Caco-2 (cell line): ENCODE data around the gene CFAP46. TPM values are rescaled to one million over a fixed set of nuclear protein-coding genes. Genes with fewer than 3 reads are reported as not detected.
"Not testable (repeated sequence)": the region's sequence is repeated elsewhere in the genome, so short reads cannot be mapped to it uniquely, and the experiment has no call there.

Experiments used
- BruUV-seq: library from RNA; stranded (reverse); fragments of 400-500 nt; replicated peaks from 2 replicates; lab custom pipeline; 2021; lab: Mats Ljungman, UMichigan
- CTCF ChIA-PET: fragments of 300-600 bp; sonication (Branson Sonifier 250); formaldehyde crosslinking; loops from one replicate; lab custom pipeline; 2022; ENCODE audit warnings: antibody characterized with exemption; lab: Charles Lee
- POLR2A ChIA-PET: fragments of 300-600 bp; sonication (Branson Sonifier 250); formaldehyde crosslinking; loops from one replicate; lab custom pipeline; 2022; ENCODE audit warnings: antibody characterized with exemption; lab: Charles Lee
- DNase-seq, 2 experiments: peaks; one replicate each; pipeline versions ENCODE4 v3.0.0 to v3.0.0-alpha.2; 2020 to 2022
- H3K27me3 ChIP-seq: replicated peaks from 2 replicates; pipeline ENCODE4 v1.6.0; 2011; ENCODE audit warnings: low read length; ENCODE audit not compliant: control insufficient read depth, insufficient read depth
- H3K36me3 ChIP-seq: 2 replicates; pipeline ENCODE4 v1.5.1; 2011; ENCODE audit warnings: low read length; ENCODE audit not compliant: control insufficient read depth, insufficient read depth
- H3K4me1 ChIP-seq: fragments of 250-450 bp; sonication (Bioruptor Pico); 2 replicates; pipeline ENCODE4 v1.5.1; 2020; ENCODE audit warnings: mild to moderate bottlenecking
- H3K4me3 ChIP-seq: 2 replicates; pipeline ENCODE4 v1.5.1; 2011; ENCODE audit warnings: low read depth, mild to moderate bottlenecking, control low read depth, low read length
- H3K9me3 ChIP-seq: fragments of 250-450 bp; sonication (Bioruptor Pico); 2 replicates; pipeline ENCODE4 v1.5.1; 2020; ENCODE audit warnings: mild to moderate bottlenecking, moderate library complexity
- H3K27ac Mint-ChIP-seq: one replicate; pipeline ENCODE4 v1.8.0; 2022; ENCODE audit warnings: mixed read lengths; ENCODE audit not compliant: unreplicated experiment
- H3K27me3 Mint-ChIP-seq: one replicate; pipeline ENCODE4 v1.8.0; 2022; ENCODE audit warnings: mixed read lengths; ENCODE audit not compliant: insufficient read depth, unreplicated experiment
- H3K36me3 Mint-ChIP-seq: one replicate; pipeline ENCODE4 v1.8.0; 2022; ENCODE audit warnings: mild to moderate bottlenecking, mixed read lengths; ENCODE audit not compliant: insufficient read depth, unreplicated experiment
- H3K4me1 Mint-ChIP-seq: one replicate; pipeline ENCODE4 v1.8.0; 2022; ENCODE audit warnings: low read depth, mixed read lengths; ENCODE audit not compliant: unreplicated experiment
- H3K4me3 Mint-ChIP-seq: one replicate; pipeline ENCODE4 v1.8.0; 2022; ENCODE audit warnings: mild to moderate bottlenecking, moderate library complexity, mixed read lengths; ENCODE audit not compliant: unreplicated experiment
- H3K9me3 Mint-ChIP-seq: one replicate; pipeline ENCODE4 v1.8.0; 2022; ENCODE audit warnings: mixed read lengths; ENCODE audit not compliant: unreplicated experiment
- CTCF ChIP-seq, 2 experiments: fragments of 200-600 bp in 1 of 2; IDR thresholded peaks; 1 replicate in 1 of 2; 2 replicates in 1 of 2; pipeline versions ENCODE4 v1.5.1 to v1.8.0; 2011 to 2022; ENCODE audit warnings: antibody characterized with exemption in 1 of 2, control low read depth in 1 of 2, inconsistent platforms in 1 of 2, low read depth in 1 of 2, low read length in 1 of 2, mild to moderate bottlenecking in 1 of 2, moderate library complexity in 1 of 2; ENCODE audit not compliant: insufficient read depth in 1 of 2, severe bottlenecking in 1 of 2, unreplicated experiment in 1 of 2
- intact Hi-C: fragments of 100-400 bp; cut with micrococcal nuclease; formaldehyde crosslinking; loops from one replicate; pipeline ENCODE4 v1.10.0; 2022; ENCODE audit not compliant: unreplicated experiment
- total RNA-seq: library from RNA; stranded (reverse); gene quantifications from 2 replicates; pipeline ENCODE4 v1.2.3, GENCODE V29; 2022

The CFAP46 gene
- total RNA-seq, 1 experiment from 2014 or later: not detected

DNA sequence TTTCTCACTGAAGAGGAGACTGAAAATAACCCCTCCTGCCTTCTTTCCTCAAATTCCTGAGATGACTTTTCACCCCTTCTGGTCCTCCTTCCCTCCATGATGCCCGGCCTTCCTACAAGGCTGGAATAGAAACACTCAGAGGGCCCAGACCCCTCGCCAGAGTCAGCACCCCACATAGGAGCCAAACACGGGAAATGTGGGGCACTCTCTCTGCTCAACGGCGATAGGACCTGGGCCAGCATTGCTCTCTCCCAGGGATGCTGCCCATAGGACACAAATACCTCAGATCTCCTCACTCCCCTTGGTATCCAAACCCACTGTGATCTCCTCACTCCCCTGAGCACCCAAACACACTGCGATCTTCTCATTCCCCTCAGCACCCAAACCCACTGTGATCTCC lies 7.4 kb downstream of the CFAP46 start:
- TF ChIP-seq CTCF (IDR thresholded peaks at IDR 0.05; ENCODE audit: insufficient read depth in 1 of 2, low read depth in 1 of 2, low read length in 1 of 2, severe bottlenecking in 1 of 2, unreplicated experiment in 1 of 2): no peak
- H3K27me3 Mint-ChIP-seq: no peaks in the 10 kb centered on the region
- Histone ChIP-seq H3K27me3 (no peaks in the 10 kb centered on the region), H3K36me3 (no peaks in the 10 kb centered on the region), H3K9me3 (no peaks in the 10 kb centered on the region), H3K4me3 (no peak overlapping the region), H3K4me1 (peaks cover 6% of the 10 kb centered on the region; the same call in 1 of the 2 replicates)
- peaks cover under 1% of the 10 kb centered on the region for H3K4me1 Mint-ChIP-seq
- H3K9me3 Mint-ChIP-seq: no peaks in the 10 kb centered on the region
- no TSS peak for BruUV-seq
- peaks cover 4% of the 10 kb centered on the region for H3K36me3 Mint-ChIP-seq
- DNase-seq: no peak
- H3K4me3 Mint-ChIP-seq: no peak overlapping the region
- POLR2A ChIA-PET: no interaction called here
- no peak overlapping the region for H3K27ac Mint-ChIP-seq
- CTCF ChIA-PET: no interaction called here
- intact Hi-C loops: no loop called here

DNA sequence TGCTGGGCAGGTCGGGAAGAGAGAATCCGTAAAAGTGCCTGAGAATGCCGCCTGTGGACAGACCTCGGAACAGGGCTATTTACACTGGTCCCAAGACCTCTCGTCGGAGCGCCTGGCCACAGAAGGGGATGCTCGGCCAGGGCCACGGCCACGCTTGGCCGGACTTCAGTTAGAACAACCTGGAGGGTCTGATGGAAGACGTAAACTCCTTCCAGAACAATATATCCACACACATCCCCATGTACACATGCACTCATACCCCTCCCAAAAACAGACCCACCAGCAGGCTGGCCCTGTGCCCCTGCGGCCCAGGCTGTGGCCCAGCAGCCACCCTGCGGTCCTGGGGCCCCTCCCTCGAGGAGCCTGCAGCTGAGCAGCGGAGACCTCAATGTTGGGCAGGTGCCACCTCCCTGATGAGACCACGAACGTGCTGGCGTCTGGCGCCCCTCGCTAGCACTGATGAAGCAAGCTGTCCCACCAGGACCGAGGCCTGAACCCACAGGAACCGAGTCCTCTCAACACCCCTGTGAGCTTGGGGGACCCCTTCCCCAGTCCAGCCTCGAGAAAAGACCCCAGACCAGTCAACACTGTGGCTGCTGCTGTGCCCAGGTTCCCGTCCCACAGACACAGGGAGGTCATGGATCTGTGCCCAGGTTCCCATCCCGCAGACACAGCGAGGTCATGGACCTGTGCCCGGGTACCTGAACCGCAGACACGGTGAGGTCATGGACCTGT lies 8.9 kb downstream of the CFAP46 start:
- no peak overlapping the region for H3K27ac Mint-ChIP-seq
- H3K9me3 ChIP-seq: no peaks in the 10 kb centered on the region
- peaks cover 1% of the 10 kb centered on the region for H3K27me3 Mint-ChIP-seq
- intact Hi-C loops: no loop called here
- H3K36me3 Mint-ChIP-seq: no peaks in the 10 kb centered on the region
- ChIA-PET CTCF (no interaction called here), POLR2A (no interaction called here)
- BruUV-seq: no TSS peak
- H3K36me3 ChIP-seq: no peaks in the 10 kb centered on the region
- TF ChIP-seq CTCF (IDR thresholded peaks at IDR 0.05; ENCODE audit: insufficient read depth in 1 of 2, low read depth in 1 of 2, low read length in 1 of 2, severe bottlenecking in 1 of 2, unreplicated experiment in 1 of 2): no peak
- H3K27me3 ChIP-seq: no peaks in the 10 kb centered on the region
- no peak overlapping the region for H3K4me3 ChIP-seq
- no peaks in the 10 kb centered on the region for H3K9me3 Mint-ChIP-seq
- no peaks in the 10 kb centered on the region for H3K4me1 Mint-ChIP-seq
- DNase-seq: no peak
- no peak overlapping the region for H3K4me3 Mint-ChIP-seq
- H3K4me1 ChIP-seq: peaks cover 6% of the 10 kb centered on the region; the same call in 1 of the 2 replicates

- Mint-ChIP-seq H3K27me3 (peaks cover 3% of the 10 kb centered on the region), H3K9me3 (no peaks in the 10 kb centered on the region), H3K36me3 (no peaks in the 10 kb centered on the region), H3K27ac (peak overlapping the region; percentile 63), H3K4me1 (no peaks in the 10 kb centered on the region), H3K4me3 (no peak overlapping the region)
- Histone ChIP-seq H3K4me1 (no peaks in the 10 kb centered on the region), H3K27me3 (no peaks in the 10 kb centered on the region), H3K9me3 (no peaks in the 10 kb centered on the region), H3K36me3 (no peaks in the 10 kb centered on the region), H3K4me3 (no peak overlapping the region)
- ChIA-PET CTCF (no interaction called here), POLR2A (no interaction called here)
- BruUV-seq: no TSS peak
- no peak for DNase-seq
- no peak for TF ChIP-seq CTCF (IDR thresholded peaks at IDR 0.05; ENCODE audit: insufficient read depth in 1 of 2, low read depth in 1 of 2, low read length in 1 of 2, severe bottlenecking in 1 of 2, unreplicated experiment in 1 of 2)
- intact Hi-C loops: no loop called here
Measured at GRCh38 chr10:132932461-132933307, 9.7 kb downstream of the CFAP46 start.

DNA sequence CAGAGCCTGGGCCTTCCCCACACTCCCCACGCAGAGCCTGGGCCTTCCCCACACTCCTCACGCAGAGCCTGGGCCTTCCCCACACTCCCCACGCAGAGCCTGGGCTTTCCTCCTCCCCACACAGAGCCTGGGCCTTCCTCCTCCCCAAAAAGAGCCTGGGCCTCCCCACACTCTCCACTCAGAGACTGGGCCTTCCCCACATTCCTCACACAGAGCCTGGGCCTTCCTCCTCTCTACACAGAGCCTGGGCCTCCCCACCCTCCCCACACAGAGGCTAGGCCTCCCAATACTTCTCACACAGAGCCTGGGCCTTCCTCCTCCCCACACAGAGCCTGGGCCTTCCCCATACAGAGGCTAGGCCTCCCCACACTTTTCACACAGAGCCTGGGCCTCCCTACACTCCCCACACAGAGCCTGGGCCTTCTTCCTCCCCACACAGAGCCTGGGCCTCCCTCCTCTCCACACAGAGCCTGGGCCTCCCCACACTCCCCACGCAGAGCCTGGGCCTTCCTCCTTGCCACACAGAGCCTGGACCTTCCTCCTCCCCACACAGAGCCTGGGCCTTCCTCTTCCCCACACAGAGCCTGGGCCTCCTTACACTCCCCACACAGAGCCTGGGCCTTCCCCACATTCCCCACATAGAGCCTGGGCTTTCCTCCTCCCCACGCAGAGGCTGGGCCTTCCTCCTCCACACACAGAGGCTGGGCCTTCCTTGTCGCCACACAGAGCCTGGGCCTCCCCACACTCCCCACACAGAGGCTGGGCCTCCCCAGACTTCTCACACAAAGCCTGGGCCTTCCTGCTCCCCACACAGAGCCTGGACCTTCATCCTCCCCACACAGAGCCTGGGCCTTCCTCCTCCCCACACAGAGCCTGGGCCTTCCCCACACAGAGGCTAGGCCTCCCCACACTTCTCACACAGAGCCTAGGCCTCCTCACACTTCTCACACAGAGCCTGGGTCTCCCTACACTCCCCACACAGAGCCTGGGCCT lies 10.8 kb downstream of the CFAP46 start:
- H3K4me3 Mint-ChIP-seq, H3K27me3 Mint-ChIP-seq, H3K4me1 ChIP-seq, POLR2A ChIA-PET, intact Hi-C loops, H3K4me3 ChIP-seq, H3K36me3 ChIP-seq, DNase-seq, BruUV-seq, CTCF ChIA-PET, H3K4me1 Mint-ChIP-seq, H3K27me3 ChIP-seq, H3K36me3 Mint-ChIP-seq, H3K9me3 Mint-ChIP-seq, H3K9me3 ChIP-seq: not testable (repeated sequence)
- H3K27ac Mint-ChIP-seq: peak overlapping the region; percentile 63
